K562 (cell line): Measurements from ENCODE around the gene SCYL1. TPM values are rescaled to one million over a fixed set of nuclear protein-coding genes. Genes with fewer than 3 reads are reported as not detected.

Experiments
- ARID2 ChIP-seq: fragments of 450-650 bp; IDR thresholded peaks from 2 replicates; pipeline ENCODE4 v1.6.1; 2017; ENCODE audit warnings: antibody characterized with exemption, mild to moderate bottlenecking
- BRF2 ChIP-seq: IDR thresholded peaks from 3 replicates; pipeline ENCODE4 v1.6.1; 2011; ENCODE audit warnings: borderline replicate concordance, mild to moderate bottlenecking; ENCODE audit not compliant: insufficient read length, insufficient read depth
- CSDE1 ChIP-seq, 2 experiments: fragments of 450-650 bp; IDR thresholded peaks; 2 replicates each; pipeline ENCODE4 v1.6.1; 2016; ENCODE audit warnings: mild to moderate bottlenecking in 1 of 2
- ELF1 ChIP-seq: fragments of 200-800 bp; sonication (Bioruptor generic); IDR thresholded peaks from 2 replicates; pipeline ENCODE4 v1.6.1; 2016; ENCODE audit warnings: missing genetic modification characterization, missing compliant biosample characterization
- EZH2 ChIP-seq: IDR thresholded peaks from 2 replicates; pipeline ENCODE4 v1.6.1; 2012; ENCODE audit warnings: low read depth, mild to moderate bottlenecking, inconsistent platforms, low read length, borderline replicate concordance
- FOXJ3 ChIP-seq: sonication (generic); formaldehyde crosslinking; IDR thresholded peaks from 2 replicates; pipeline ENCODE4 v1.4.0; 2020; ENCODE audit warnings: mild to moderate bottlenecking, missing genetic modification reagents
- IFI16 ChIP-seq: fragments of 250-450 bp; sonication (Bioruptor Pico); IDR thresholded peaks from 2 replicates; pipeline ENCODE4 v2.1.2; 2022; ENCODE audit warnings: mild to moderate bottlenecking, inconsistent platforms
- MBD1 ChIP-seq: fragments of 250-450 bp; sonication (Bioruptor Pico); IDR thresholded peaks from 2 replicates; pipeline ENCODE4 v1.8.0; 2022; ENCODE audit warnings: inconsistent platforms
- RBM39 ChIP-seq: fragments of 200-400 bp; formaldehyde crosslinking; optimal IDR thresholded peaks from 2 replicates; pipeline ENCODE3; 2018; ENCODE audit warnings: low read depth, low read length
- SIN3B ChIP-seq: fragments of 450-650 bp; IDR thresholded peaks from 2 replicates; pipeline ENCODE4 v1.6.1; 2017; ENCODE audit warnings: low read depth, mild to moderate bottlenecking, moderate library complexity
- SP1 ChIP-seq: sonication (generic); formaldehyde crosslinking; IDR thresholded peaks from 2 replicates; pipeline ENCODE4 v1.8.1; 2022; ENCODE audit warnings: mild to moderate bottlenecking, missing genetic modification reagents
- TBL1XR1 ChIP-seq, 2 experiments: IDR thresholded peaks; 2 replicates each; pipeline ENCODE4 v1.6.1; 2012; ENCODE audit warnings: improper control_type of control experiment in 2 of 2, low read length in 2 of 2, mild to moderate bottlenecking in 1 of 2
- ZBTB49 ChIP-seq: sonication (generic); formaldehyde crosslinking; IDR thresholded peaks from 2 replicates; pipeline ENCODE4 v1.8.0; 2022; ENCODE audit warnings: missing genetic modification reagents, mild to moderate bottlenecking, borderline replicate concordance
- ZC3H4 ChIP-seq: sonication (generic); formaldehyde crosslinking; IDR thresholded peaks from 2 replicates; pipeline ENCODE4 v1.9.0; 2021; ENCODE audit warnings: missing genetic modification reagents, borderline replicate concordance
- ZNF165 ChIP-seq: fragments of 250-450 bp; sonication (Bioruptor Pico); IDR thresholded peaks from 2 replicates; pipeline ENCODE4 v1.4.0; 2020; ENCODE audit warnings: borderline replicate concordance
- ZNF609 ChIP-seq: sonication (generic); formaldehyde crosslinking; IDR thresholded peaks from 2 replicates; pipeline ENCODE4 v1.8.1; 2023; ENCODE audit warnings: missing genetic modification reagents, mild to moderate bottlenecking, borderline replicate concordance
- polyA plus RNA-seq, 8 experiments: library from polyadenylated mRNA; depleted of rRNA in 4 of 8; stranded (reverse) in 5 of 8; unstranded in 3 of 8; fragments of >200 nt; fragmentation: Nextera tagmentation in 2 of 8; fragmentation: Illumina TruSeq in 1 of 8; extraction: Ambion mirVana in 2 of 8; extraction: Trizol in 1 of 8; gene quantifications; 2 replicates each; pipeline versions ENCODE4 v1.2.1 to v1.2.3, GENCODE V29; 2011 to 2014; ENCODE audit warnings: inconsistent platforms in 1 of 8, missing spikeins in 1 of 8
- total RNA-seq, 7 experiments: library from RNA; depleted of rRNA in 6 of 7; stranded (reverse); fragments of >200 nt in 6 of 7; fragmentation: Illumina TruSeq in 2 of 7; extraction: Trizol in 2 of 7; gene quantifications; 2 replicates each; pipeline versions ENCODE4 v1.2.1 to v1.2.3, GENCODE V29; 2011 to 2021; ENCODE audit warnings: low replicate concordance in 1 of 7

Gene SCYL1
- total and polyA plus RNA-seq, 9 of the 15 experiments (the other 6 are each of a cell fraction or from before 2014, with no cell fraction given): 1.9 to 145 (median 57.6) TPM

GRCh38 chr11:65501472-65502273, 23.2 kb upstream of the SCYL1 start (continued):
- TF ChIP-seq ZNF609 (CRISPR knock-in tag) (no peak), FOXJ3 (CRISPR knock-in tag) (no peak), EZH2 (no peak), ZNF165 (CRISPR knock-in tag) (no peak), BRF2 (no peak), TBL1XR1 (IDR thresholded peaks at IDR 0.05; ENCODE audit: low read length in 2 of 2) (peak; percentile 54 to 91; a peak in 3 of 4 replicates), MBD1 (no peak), RBM39 (peak; percentile 91), ELF1 (tag) (no peak), ZC3H4 (no peak), ZBTB49 (CRISPR knock-in tag) (no peak), ARID2 (no peak), CSDE1 (IDR thresholded peaks at IDR 0.05) (peak in 1 of 2 experiments; percentile 15; a peak in 1 of 4 replicates), IFI16 (no peak), SIN3B (no peak), SP1 (CRISPR knock-in tag) (0 out of 2 replicates have a peak, but pooled peaks have one; percentile 31)
